ENCODE measurements around the gene JMJD7. TPM values are rescaled to one million over a fixed set of nuclear protein-coding genes. Genes with fewer than 3 reads are reported as not detected.

Gene JMJD7
- polyA plus RNA-seq, 2 of the 4 experiments (the other 2 are of a cell fraction), result 3.4 to 3.8 TPM

DNA sequence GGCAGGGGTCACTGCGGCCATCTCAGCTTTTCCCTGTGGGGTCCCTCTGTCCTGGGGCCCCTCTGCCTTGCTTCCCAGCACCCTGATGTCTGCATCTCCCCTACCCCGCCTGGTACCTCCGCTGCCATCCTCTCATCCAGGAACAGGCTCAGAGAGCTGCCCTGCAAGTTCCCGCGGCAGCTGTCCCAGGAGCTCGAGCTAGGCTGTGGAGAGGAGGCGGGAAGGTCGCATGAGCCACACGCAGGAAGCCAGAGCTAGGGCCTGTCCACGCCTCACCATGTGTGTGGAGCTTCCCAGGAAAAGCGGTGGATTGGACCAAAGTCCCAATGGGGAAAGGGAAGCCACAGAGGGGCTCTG is 23.3 kb downstream of the JMJD7 start (continued):
- TF ChIP-seq, protein P1, sequence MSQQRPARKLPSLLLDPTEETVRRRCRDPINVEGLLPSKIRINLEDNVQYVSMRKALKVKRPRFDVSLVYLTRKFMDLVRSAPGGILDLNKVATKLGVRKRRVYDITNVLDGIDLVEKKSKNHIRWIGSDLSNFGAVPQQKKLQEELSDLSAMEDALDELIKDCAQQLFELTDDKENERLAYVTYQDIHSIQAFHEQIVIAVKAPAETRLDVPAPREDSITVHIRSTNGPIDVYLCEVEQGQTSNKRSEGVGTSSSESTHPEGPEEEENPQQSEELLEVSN (IDR thresholded peaks at IDR 0.05; ENCODE audit: borderline replicate concordance, low read depth), result no peak

DNA sequence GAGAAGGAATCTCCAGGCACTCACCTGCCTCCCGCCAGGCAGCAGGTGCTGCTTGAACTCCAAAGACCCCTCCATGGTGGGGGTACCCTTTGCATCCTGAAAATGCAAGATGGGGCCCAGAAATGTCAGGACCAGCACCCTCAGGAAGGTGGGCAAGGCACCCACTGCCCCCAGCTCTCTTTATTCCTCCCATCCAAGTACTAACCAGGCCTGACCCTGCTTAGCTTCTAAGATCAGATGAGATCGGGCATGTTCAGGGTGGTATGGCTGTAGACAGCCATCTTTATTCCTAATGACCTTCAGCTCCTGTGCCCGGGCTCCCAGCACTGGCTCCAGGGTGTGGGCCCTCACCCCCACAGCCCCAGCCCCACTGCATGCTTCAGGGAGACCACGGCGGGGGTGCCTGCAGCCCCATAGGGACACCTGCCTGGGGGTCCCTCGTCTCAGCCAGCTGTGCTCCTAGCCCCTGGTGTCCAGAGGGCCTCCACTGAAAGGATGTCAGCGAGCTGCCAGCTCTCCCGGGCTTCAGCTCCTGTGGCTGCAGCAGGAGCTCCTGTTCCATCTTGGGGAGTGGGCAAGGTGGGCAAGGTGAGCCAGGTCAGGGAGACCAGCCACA is 24.0 kb downstream of the JMJD7 start:
- FAIRE-seq (no peak), ATAC-seq (no peak), DNase-seq (ENCODE audit: low read depth in 1 of 2, low spot score in 1 of 2) (no peak)
- no peak overlapping the region for H3K4me3 ChIP-seq
- no peaks in the 10 kb centered on the region for H3K4me1 ChIP-seq
- no peak overlapping the region for H3K4me2 ChIP-seq
- H3K9me3 ChIP-seq, result no peaks in the 10 kb centered on the region
- ChIA-PET POLR2A (no interaction called here), CTCF (interaction anchor here (0.8 to 1.7 kb wide), 6 partner anchors 10 to 367 kb away, joined by 3 read pairs; partner anchors contain the start of gene MAPKBP1)
- TF ChIP-seq EP300 (IDR thresholded peaks at IDR 0.05), result no peak
- TF ChIP-seq HEYL (CRISPR knock-in tag; IDR thresholded peaks at IDR 0.05), result no peak
- TF ChIP-seq RAD21 (conservative IDR thresholded peaks at IDR 0.05 in 1 of 2, IDR thresholded peaks at IDR 0.05 in 1 of 2), result no peak
- no peak for TF ChIP-seq ESRRA (IDR thresholded peaks at IDR 0.05; ENCODE audit: borderline replicate concordance, low read length)
- no peak for TF ChIP-seq NFE2L2 (conservative IDR thresholded peaks at IDR 0.05; ENCODE audit: low read length)
- TF ChIP-seq HOXB13 (CRISPR knock-in tag; IDR thresholded peaks at IDR 0.05; ENCODE audit: low read depth), result no peak
- TF ChIP-seq CBX2 (IDR thresholded peaks at IDR 0.05; ENCODE audit: borderline replicate concordance, low read depth), result no peak
- no peak for TF ChIP-seq EHMT2 (IDR thresholded peaks at IDR 0.05; ENCODE audit: low read depth)
- no peak for TF ChIP-seq PHF8 (IDR thresholded peaks at IDR 0.05; ENCODE audit: borderline replicate concordance, low read depth)
- TF ChIP-seq BHLHE40 (IDR thresholded peaks at IDR 0.05; ENCODE audit: low read depth, low read length), result no peak
- TF ChIP-seq NR3C1 (IDR thresholded peaks at IDR 0.05), result no peak
- TF ChIP-seq ZNF302 (CRISPR knock-in tag; IDR thresholded peaks at IDR 0.05), result no peak
- TF ChIP-seq HDAC2 (IDR thresholded peaks at IDR 0.05), result no peak
- H3K27ac ChIP-seq, result no peak overlapping the region
- WGBS (ENCODE audit: missing lambda C conversion rate), result 72% methylated on average over 3 of the region's 8 CpGs

DNA sequence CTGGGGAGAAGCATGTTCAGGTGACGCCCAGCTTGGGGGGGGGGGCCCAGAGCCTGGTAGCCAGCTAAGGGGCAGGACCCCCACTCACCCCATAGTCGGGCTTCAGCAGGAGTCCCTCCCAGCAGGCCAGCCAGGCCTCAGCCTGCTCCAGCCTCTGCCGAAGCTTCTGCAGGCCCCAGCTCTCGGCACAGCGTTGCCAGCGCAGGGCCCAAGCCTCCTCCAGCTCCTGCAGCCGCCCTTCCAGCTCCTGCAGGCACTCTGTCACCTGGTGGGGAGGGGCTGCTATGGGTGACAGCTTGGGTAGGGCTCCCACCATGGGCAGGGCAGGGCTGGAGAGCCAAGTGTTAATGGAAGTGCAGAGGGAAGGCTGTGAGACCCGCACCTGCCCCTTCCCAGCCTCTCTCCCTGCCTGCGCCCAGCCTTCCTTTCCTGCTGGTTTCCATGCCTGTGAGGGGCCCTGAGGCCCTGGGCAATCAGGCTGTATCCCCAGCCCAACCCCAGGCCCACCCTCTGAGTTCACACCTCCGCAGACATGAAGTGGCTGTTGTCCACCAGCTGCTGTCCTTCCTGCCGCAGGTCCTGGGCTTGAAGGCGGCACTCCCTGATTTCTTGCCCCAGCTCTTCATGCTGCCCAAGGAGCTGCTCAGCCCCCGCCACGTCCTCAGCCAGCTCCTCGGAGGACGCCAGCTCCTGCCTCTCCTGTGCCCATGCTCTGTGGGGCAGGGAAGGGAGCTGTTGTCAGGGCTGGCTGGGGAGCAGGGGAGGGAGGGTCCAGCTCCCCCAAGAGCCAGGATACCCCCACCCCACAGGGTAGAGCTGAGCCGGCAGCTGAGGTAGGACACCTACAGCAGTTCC is 25.1 kb downstream of the JMJD7 start:
- Histone ChIP-seq H3K9me3 (no peaks in the 10 kb centered on the region), H3K4me3 (no peak overlapping the region), H3K4me2 (no peak overlapping the region), H3K27ac (no peak overlapping the region), H3K4me1 (no peaks in the 10 kb centered on the region)
- FAIRE-seq, result no peak
- DNase-seq (ENCODE audit: low read depth in 1 of 2, low spot score in 1 of 2), result no peak
- ChIA-PET POLR2A (no interaction called here), CTCF (interaction anchor here (0.8 to 1.2 kb wide), 4 partner anchors 9 to 368 kb away, joined by 3 read pairs; partner anchors contain the start of gene MAPKBP1)
- WGBS (ENCODE audit: missing lambda C conversion rate), result 69% methylated on average over 3 of the region's 17 CpGs
- peak in 1 of 2 experiments; percentile 18; a peak in 3 of 6 replicates for ATAC-seq
- TF ChIP-seq RNF2 (IDR thresholded peaks at IDR 0.05; ENCODE audit: borderline replicate concordance, low read depth) (no peak), CBX2 (IDR thresholded peaks at IDR 0.05; ENCODE audit: borderline replicate concordance, low read depth) (no peak), KDM1A (IDR thresholded peaks at IDR 0.05; ENCODE audit: low read depth) (no peak), ZC3H11A (IDR thresholded peaks at IDR 0.05) (no peak), KDM5A (IDR thresholded peaks at IDR 0.05) (no peak), MAZ (IDR thresholded peaks at IDR 0.05; ENCODE audit: borderline replicate concordance, low read depth, low read length) (no peak), POLR2A (IDR thresholded peaks at IDR 0.05; ENCODE audit: low read length) (no peak), BHLHE40 (IDR thresholded peaks at IDR 0.05; ENCODE audit: low read depth, low read length) (no peak), HOXB13 (CRISPR knock-in tag; IDR thresholded peaks at IDR 0.05; ENCODE audit: low read depth) (no peak), PHF8 (IDR thresholded peaks at IDR 0.05; ENCODE audit: borderline replicate concordance, low read depth) (no peak), TFCP2L1 (CRISPR knock-in tag; IDR thresholded peaks at IDR 0.05) (no peak), HOXA7 (CRISPR knock-in tag; IDR thresholded peaks at IDR 0.05) (no peak), RFX5 (IDR thresholded peaks at IDR 0.05) (no peak), NR3C1 (IDR thresholded peaks at IDR 0.05) (no peak), ZSCAN20 (CRISPR knock-in tag; IDR thresholded peaks at IDR 0.05) (no peak)
- TF ChIP-seq, protein P2, sequence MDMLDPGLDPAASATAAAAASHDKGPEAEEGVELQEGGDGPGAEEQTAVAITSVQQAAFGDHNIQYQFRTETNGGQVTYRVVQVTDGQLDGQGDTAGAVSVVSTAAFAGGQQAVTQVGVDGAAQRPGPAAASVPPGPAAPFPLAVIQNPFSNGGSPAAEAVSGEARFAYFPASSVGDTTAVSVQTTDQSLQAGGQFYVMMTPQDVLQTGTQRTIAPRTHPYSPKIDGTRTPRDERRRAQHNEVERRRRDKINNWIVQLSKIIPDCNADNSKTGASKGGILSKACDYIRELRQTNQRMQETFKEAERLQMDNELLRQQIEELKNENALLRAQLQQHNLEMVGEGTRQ (IDR thresholded peaks at IDR 0.05), result no peak
- TF ChIP-seq, protein P3, sequence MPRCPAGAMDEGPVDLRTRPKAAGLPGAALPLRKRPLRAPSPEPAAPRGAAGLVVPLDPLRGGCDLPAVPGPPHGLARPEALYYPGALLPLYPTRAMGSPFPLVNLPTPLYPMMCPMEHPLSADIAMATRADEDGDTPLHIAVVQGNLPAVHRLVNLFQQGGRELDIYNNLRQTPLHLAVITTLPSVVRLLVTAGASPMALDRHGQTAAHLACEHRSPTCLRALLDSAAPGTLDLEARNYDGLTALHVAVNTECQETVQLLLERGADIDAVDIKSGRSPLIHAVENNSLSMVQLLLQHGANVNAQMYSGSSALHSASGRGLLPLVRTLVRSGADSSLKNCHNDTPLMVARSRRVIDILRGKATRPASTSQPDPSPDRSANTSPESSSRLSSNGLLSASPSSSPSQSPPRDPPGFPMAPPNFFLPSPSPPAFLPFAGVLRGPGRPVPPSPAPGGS (IDR thresholded peaks at IDR 0.05), result no peak
